Measurements from ENCODE around the gene UNC13B. TPM values are rescaled to one million over a fixed set of nuclear protein-coding genes. Genes with fewer than 3 reads are reported as not detected.

Gene UNC13B
- total RNA-seq, 1 experiment from 2014 or later, result not detected

- H3K4me3 ChIP-seq (ENCODE audit: low read length), result no peak overlapping the region
- no peaks in the 10 kb centered on the region for H3K9me2 ChIP-seq (replicated peaks; ENCODE audit: insufficient read depth, low read length)
- H3K27ac ChIP-seq (ENCODE audit: low read length), result no peak overlapping the region
- H3K9ac ChIP-seq (ENCODE audit: low read length), result no peak overlapping the region
- no peaks in the 10 kb centered on the region for H3K79me2 ChIP-seq (ENCODE audit: low read length)
- DNase-seq, result no peak
- no peak overlapping the region for H2AFZ ChIP-seq (ENCODE audit: low read length)
- H3K4me2 ChIP-seq (ENCODE audit: low read depth, low read length, poor library complexity, severe bottlenecking), result no peak overlapping the region
- H3K4me1 ChIP-seq (ENCODE audit: low read length), result no peaks in the 10 kb centered on the region
- no peaks in the 10 kb centered on the region for H3K9me3 ChIP-seq (ENCODE audit: low read length)
- no peaks in the 10 kb centered on the region for H4K20me1 ChIP-seq (ENCODE audit: insufficient read depth, low read depth, low read length)
- no peaks in the 10 kb centered on the region for H3K27me3 ChIP-seq (ENCODE audit: low read length)
- H3K36me3 ChIP-seq (ENCODE audit: insufficient read depth, low read length), result no peaks in the 10 kb centered on the region
Measured at GRCh38 chr9:35313916-35314315, 152.1 kb downstream of the UNC13B start.

GRCh38 chr9:35318741-35319140 is 156.9 kb downstream of the UNC13B start:
- H3K27ac ChIP-seq (ENCODE audit: low read length), result no peak overlapping the region
- H3K9ac ChIP-seq (ENCODE audit: low read length), result no peak overlapping the region
- H3K27me3 ChIP-seq (ENCODE audit: low read length), result no peaks in the 10 kb centered on the region
- no peaks in the 10 kb centered on the region for H3K9me2 ChIP-seq (replicated peaks; ENCODE audit: insufficient read depth, low read length)
- no peaks in the 10 kb centered on the region for H4K20me1 ChIP-seq (ENCODE audit: insufficient read depth, low read depth, low read length)
- no peaks in the 10 kb centered on the region for H3K9me3 ChIP-seq (ENCODE audit: low read length)
- no peak for DNase-seq
- H3K36me3 ChIP-seq (ENCODE audit: insufficient read depth, low read length), result no peaks in the 10 kb centered on the region
- H3K4me3 ChIP-seq (ENCODE audit: low read length), result no peak overlapping the region
- H3K4me1 ChIP-seq (ENCODE audit: low read length), result no peaks in the 10 kb centered on the region
- H3K79me2 ChIP-seq (ENCODE audit: low read length), result no peaks in the 10 kb centered on the region
- H3K4me2 ChIP-seq (ENCODE audit: low read depth, low read length, poor library complexity, severe bottlenecking), result no peak overlapping the region
- no peak overlapping the region for H2AFZ ChIP-seq (ENCODE audit: low read length)

GRCh38 chr9:35322075-35322885 is 160.5 kb downstream of the UNC13B start:
- no peak overlapping the region for H3K4me3 ChIP-seq (ENCODE audit: low read length)
- H4K20me1 ChIP-seq (ENCODE audit: insufficient read depth, low read depth, low read length), result no peaks in the 10 kb centered on the region
- H3K9me2 ChIP-seq (replicated peaks; ENCODE audit: insufficient read depth, low read length), result no peaks in the 10 kb centered on the region
- H3K4me2 ChIP-seq (ENCODE audit: low read depth, low read length, poor library complexity, severe bottlenecking), result no peak overlapping the region
- no peak overlapping the region for H3K27ac ChIP-seq (ENCODE audit: low read length)
- no peaks in the 10 kb centered on the region for H3K79me2 ChIP-seq (ENCODE audit: low read length)
- no peak for DNase-seq
- no peak overlapping the region for H2AFZ ChIP-seq (ENCODE audit: low read length)
- no peaks in the 10 kb centered on the region for H3K9me3 ChIP-seq (ENCODE audit: low read length)
- H3K36me3 ChIP-seq (ENCODE audit: insufficient read depth, low read length), result no peaks in the 10 kb centered on the region
- no peak overlapping the region for H3K9ac ChIP-seq (ENCODE audit: low read length)
- H3K4me1 ChIP-seq (ENCODE audit: low read length), result no peaks in the 10 kb centered on the region
- no peaks in the 10 kb centered on the region for H3K27me3 ChIP-seq (ENCODE audit: low read length)

- no peaks in the 10 kb centered on the region for H3K9me3 ChIP-seq (ENCODE audit: low read length)
Measured at GRCh38 chr9:35324966-35325365, 163.2 kb downstream of the UNC13B start.

GRCh38 chr9:35333551-35333950 is 171.7 kb downstream of the UNC13B start:
- Histone ChIP-seq H3K9me2 (replicated peaks; ENCODE audit: insufficient read depth, low read length) (no peaks in the 10 kb centered on the region), H3K27me3 (ENCODE audit: low read length) (no peaks in the 10 kb centered on the region), H3K4me2 (ENCODE audit: low read depth, low read length, poor library complexity, severe bottlenecking) (no peak overlapping the region), H3K4me1 (ENCODE audit: low read length) (no peaks in the 10 kb centered on the region), H3K27ac (ENCODE audit: low read length) (no peak overlapping the region), H3K9ac (ENCODE audit: low read length) (no peak overlapping the region), H3K79me2 (ENCODE audit: low read length) (no peaks in the 10 kb centered on the region), H4K20me1 (ENCODE audit: insufficient read depth, low read depth, low read length) (no peaks in the 10 kb centered on the region), H3K9me3 (ENCODE audit: low read length) (no peaks in the 10 kb centered on the region), H3K4me3 (ENCODE audit: low read length) (no peak overlapping the region), H2AFZ (ENCODE audit: low read length) (no peak overlapping the region), H3K36me3 (ENCODE audit: insufficient read depth, low read length) (no peaks in the 10 kb centered on the region)
- DNase-seq, result no peak

More at GRCh38 chr9:35324966-35325365, 163.2 kb downstream of the UNC13B start:
- Histone ChIP-seq H2AFZ (ENCODE audit: low read length) (no peak overlapping the region), H3K27ac (ENCODE audit: low read length) (no peak overlapping the region), H3K9me2 (replicated peaks; ENCODE audit: insufficient read depth, low read length) (no peaks in the 10 kb centered on the region), H3K27me3 (ENCODE audit: low read length) (no peaks in the 10 kb centered on the region), H3K4me2 (ENCODE audit: low read depth, low read length, poor library complexity, severe bottlenecking) (no peak overlapping the region), H3K36me3 (ENCODE audit: insufficient read depth, low read length) (no peaks in the 10 kb centered on the region), H3K79me2 (ENCODE audit: low read length) (no peaks in the 10 kb centered on the region), H3K9ac (ENCODE audit: low read length) (no peak overlapping the region), H3K4me1 (ENCODE audit: low read length) (no peaks in the 10 kb centered on the region), H3K4me3 (ENCODE audit: low read length) (no peak overlapping the region), H4K20me1 (ENCODE audit: insufficient read depth, low read depth, low read length) (no peaks in the 10 kb centered on the region)
- DNase-seq, result no peak

- H3K9me3 ChIP-seq (ENCODE audit: low read length), result no peaks in the 10 kb centered on the region
- H3K4me2 ChIP-seq (ENCODE audit: low read depth, low read length, poor library complexity, severe bottlenecking), result no peak overlapping the region
Measured at GRCh38 chr9:35335164-35335563, 173.4 kb downstream of the UNC13B start.

GRCh38 chr9:35338086-35338485 is 176.3 kb downstream of the UNC13B start:
- no peaks in the 10 kb centered on the region for H3K79me2 ChIP-seq (ENCODE audit: low read length)
- H2AFZ ChIP-seq (ENCODE audit: low read length), result no peak overlapping the region
- no peaks in the 10 kb centered on the region for H3K9me3 ChIP-seq (ENCODE audit: low read length)
- DNase-seq, result no peak
- H3K4me3 ChIP-seq (ENCODE audit: low read length), result no peak overlapping the region
- H3K4me1 ChIP-seq (ENCODE audit: low read length), result no peaks in the 10 kb centered on the region
- no peak overlapping the region for H3K9ac ChIP-seq (ENCODE audit: low read length)
- no peak overlapping the region for H3K27ac ChIP-seq (ENCODE audit: low read length)
- no peaks in the 10 kb centered on the region for H3K36me3 ChIP-seq (ENCODE audit: insufficient read depth, low read length)
- no peaks in the 10 kb centered on the region for H4K20me1 ChIP-seq (ENCODE audit: insufficient read depth, low read depth, low read length)
- H3K9me2 ChIP-seq (replicated peaks; ENCODE audit: insufficient read depth, low read length), result no peaks in the 10 kb centered on the region
- H3K4me2 ChIP-seq (ENCODE audit: low read depth, low read length, poor library complexity, severe bottlenecking), result no peak overlapping the region
- H3K27me3 ChIP-seq (ENCODE audit: low read length), result no peaks in the 10 kb centered on the region

More at GRCh38 chr9:35335164-35335563, 173.4 kb downstream of the UNC13B start:
- Histone ChIP-seq H3K27me3 (ENCODE audit: low read length) (no peaks in the 10 kb centered on the region), H3K79me2 (ENCODE audit: low read length) (no peaks in the 10 kb centered on the region), H3K27ac (ENCODE audit: low read length) (no peak overlapping the region), H3K4me3 (ENCODE audit: low read length) (no peak overlapping the region), H2AFZ (ENCODE audit: low read length) (no peak overlapping the region), H3K4me1 (ENCODE audit: low read length) (no peaks in the 10 kb centered on the region), H3K9me2 (replicated peaks; ENCODE audit: insufficient read depth, low read length) (no peaks in the 10 kb centered on the region), H4K20me1 (ENCODE audit: insufficient read depth, low read depth, low read length) (no peaks in the 10 kb centered on the region), H3K36me3 (ENCODE audit: insufficient read depth, low read length) (no peaks in the 10 kb centered on the region), H3K9ac (ENCODE audit: low read length) (no peak overlapping the region)
- DNase-seq, result no peak

- no peak for DNase-seq
- H4K20me1 ChIP-seq (ENCODE audit: insufficient read depth, low read depth, low read length), result no peaks in the 10 kb centered on the region
- no peaks in the 10 kb centered on the region for H3K36me3 ChIP-seq (ENCODE audit: insufficient read depth, low read length)
- H3K9me3 ChIP-seq (ENCODE audit: low read length), result no peaks in the 10 kb centered on the region
- no peaks in the 10 kb centered on the region for H3K27me3 ChIP-seq (ENCODE audit: low read length)
- H2AFZ ChIP-seq (ENCODE audit: low read length), result no peak overlapping the region
- H3K4me2 ChIP-seq (ENCODE audit: low read depth, low read length, poor library complexity, severe bottlenecking), result no peak overlapping the region
- H3K4me1 ChIP-seq (ENCODE audit: low read length), result no peaks in the 10 kb centered on the region
- H3K27ac ChIP-seq (ENCODE audit: low read length), result no peak overlapping the region
- H3K79me2 ChIP-seq (ENCODE audit: low read length), result no peaks in the 10 kb centered on the region
- H3K9ac ChIP-seq (ENCODE audit: low read length), result no peak overlapping the region
- no peak overlapping the region for H3K4me3 ChIP-seq (ENCODE audit: low read length)
- no peaks in the 10 kb centered on the region for H3K9me2 ChIP-seq (replicated peaks; ENCODE audit: insufficient read depth, low read length)
Measured at GRCh38 chr9:35338561-35339274, 176.9 kb downstream of the UNC13B start.

All from Karpas-422 (cell line).